Kidney epithelial cell (primary cell): ENCODE results near the gene TEF. TPM values are rescaled to one million over a fixed set of nuclear protein-coding genes. Genes with fewer than 3 reads are reported as not detected.

Experiments
- DNase-seq: peaks from one replicate; pipeline ENCODE4 v3.0.0-alpha.2; 2010; ENCODE audit warnings: low read depth
- H3K27me3 ChIP-seq: 2 replicates; pipeline ENCODE4 v1.6.0; 2011; ENCODE audit warnings: low read length; ENCODE audit not compliant: control insufficient read depth, insufficient read depth
- H3K36me3 ChIP-seq: 2 replicates; pipeline ENCODE4 v1.5.1; 2011; ENCODE audit warnings: low read length; ENCODE audit not compliant: control insufficient read depth, insufficient read depth
- H3K4me3 ChIP-seq: 2 replicates; pipeline ENCODE4 v1.5.1; 2011; ENCODE audit warnings: low read depth, mild to moderate bottlenecking, control low read depth, low read length
- total RNA-seq: library from RNA; depleted of rRNA; stranded (reverse); fragments of >200 nt; gene quantifications from 2 replicates; pipeline ENCODE4 v1.2.3, GENCODE V29; 2015
- TF ChIP-seq, protein P1 (sequence below): IDR thresholded peaks from 2 replicates; pipeline ENCODE4 v1.5.1; 2011; ENCODE audit warnings: mild to moderate bottlenecking, moderate library complexity, low read length, control low read depth, inconsistent platforms; ENCODE audit not compliant: insufficient read depth, poor library complexity, severe bottlenecking

The TEF gene
- total RNA-seq, result 4.0 and 4.1 TPM in 2 replicates

- DNase-seq, result peak; percentile 91
- Histone ChIP-seq H3K4me3 (peak within 1 kb of the TSS; percentile 78), H3K36me3 (no peaks in the 10 kb centered on the region), H3K27me3 (peaks cover 2% of the 10 kb centered on the region)
- TF ChIP-seq, protein P1, sequence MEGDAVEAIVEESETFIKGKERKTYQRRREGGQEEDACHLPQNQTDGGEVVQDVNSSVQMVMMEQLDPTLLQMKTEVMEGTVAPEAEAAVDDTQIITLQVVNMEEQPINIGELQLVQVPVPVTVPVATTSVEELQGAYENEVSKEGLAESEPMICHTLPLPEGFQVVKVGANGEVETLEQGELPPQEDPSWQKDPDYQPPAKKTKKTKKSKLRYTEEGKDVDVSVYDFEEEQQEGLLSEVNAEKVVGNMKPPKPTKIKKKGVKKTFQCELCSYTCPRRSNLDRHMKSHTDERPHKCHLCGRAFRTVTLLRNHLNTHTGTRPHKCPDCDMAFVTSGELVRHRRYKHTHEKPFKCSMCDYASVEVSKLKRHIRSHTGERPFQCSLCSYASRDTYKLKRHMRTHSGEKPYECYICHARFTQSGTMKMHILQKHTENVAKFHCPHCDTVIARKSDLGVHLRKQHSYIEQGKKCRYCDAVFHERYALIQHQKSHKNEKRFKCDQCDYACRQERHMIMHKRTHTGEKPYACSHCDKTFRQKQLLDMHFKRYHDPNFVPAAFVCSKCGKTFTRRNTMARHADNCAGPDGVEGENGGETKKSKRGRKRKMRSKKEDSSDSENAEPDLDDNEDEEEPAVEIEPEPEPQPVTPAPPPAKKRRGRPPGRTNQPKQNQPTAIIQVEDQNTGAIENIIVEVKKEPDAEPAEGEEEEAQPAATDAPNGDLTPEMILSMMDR, result no peak
Measured at GRCh38 chr22:41381329-41382097, at the start of gene TEF. TEF (plus strand) TSS chr22:41381942; CDS start chr22:41382045, 103 bp downstream.

DNA sequence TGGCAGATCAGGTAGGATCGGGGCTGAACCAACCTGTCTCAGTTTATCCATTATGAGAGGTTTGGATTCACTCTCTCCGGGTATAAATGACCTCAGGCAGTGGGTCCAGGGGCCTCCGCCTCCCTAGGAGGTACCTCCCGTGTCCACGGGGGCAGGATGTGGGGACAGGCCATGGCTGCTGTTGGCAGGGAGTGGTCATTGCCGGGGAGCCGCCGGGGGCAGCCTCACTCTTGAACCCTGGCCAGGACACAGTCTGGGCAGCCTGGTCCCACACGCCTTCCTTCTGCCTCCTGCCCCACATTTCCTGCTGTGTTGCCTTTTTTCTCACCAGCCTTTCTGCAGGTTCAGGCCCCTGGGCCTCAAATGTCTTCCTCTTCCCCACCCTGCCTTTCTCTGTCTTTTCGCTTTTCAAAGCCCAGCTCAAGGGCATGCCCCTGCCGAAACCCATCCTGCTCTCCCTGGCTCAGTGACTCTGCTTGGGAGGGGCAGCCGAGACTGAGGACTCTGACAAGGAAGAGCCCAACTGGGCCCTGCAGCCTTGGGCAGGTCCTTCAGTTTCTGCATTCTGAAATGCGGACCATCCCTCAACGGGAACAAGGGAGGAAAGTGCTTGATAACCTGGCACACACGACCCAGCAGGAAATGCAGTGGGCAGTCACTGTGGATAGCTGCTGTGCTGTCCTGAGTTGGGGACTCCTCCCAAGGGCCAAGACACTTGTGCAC, 49.4 kb upstream of the TEF start:
- TF ChIP-seq, protein P1, result no peak
- Histone ChIP-seq H3K4me3 (no peak overlapping the region), H3K36me3 (peaks cover 2% of the 10 kb centered on the region), H3K27me3 (no peaks in the 10 kb centered on the region)
- no peak for DNase-seq

DNA sequence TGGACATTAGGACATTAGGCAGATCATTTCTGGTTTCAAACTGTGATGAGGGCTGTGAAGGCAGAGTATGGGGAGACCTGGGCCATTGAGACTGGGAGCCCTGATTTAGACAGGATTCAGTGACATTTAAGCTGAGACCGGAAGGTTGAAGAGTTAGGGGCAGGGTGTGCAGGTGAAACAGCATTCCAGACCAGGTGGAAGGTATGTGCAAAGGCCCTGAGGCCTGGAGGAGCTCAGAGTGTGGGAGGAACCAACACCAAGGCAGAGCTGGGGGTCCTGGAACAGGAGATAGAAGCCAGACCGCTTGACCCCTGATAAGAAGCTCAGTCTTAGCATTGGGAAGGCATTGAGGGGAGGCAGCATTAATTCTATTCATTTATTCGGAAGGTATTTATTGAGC, 47.9 kb upstream of the TEF start:
- H3K27me3 ChIP-seq, result no peaks in the 10 kb centered on the region
- no peaks in the 10 kb centered on the region for H3K36me3 ChIP-seq
- TF ChIP-seq, protein P1, result no peak
- no peak for DNase-seq
- no peak overlapping the region for H3K4me3 ChIP-seq

DNA sequence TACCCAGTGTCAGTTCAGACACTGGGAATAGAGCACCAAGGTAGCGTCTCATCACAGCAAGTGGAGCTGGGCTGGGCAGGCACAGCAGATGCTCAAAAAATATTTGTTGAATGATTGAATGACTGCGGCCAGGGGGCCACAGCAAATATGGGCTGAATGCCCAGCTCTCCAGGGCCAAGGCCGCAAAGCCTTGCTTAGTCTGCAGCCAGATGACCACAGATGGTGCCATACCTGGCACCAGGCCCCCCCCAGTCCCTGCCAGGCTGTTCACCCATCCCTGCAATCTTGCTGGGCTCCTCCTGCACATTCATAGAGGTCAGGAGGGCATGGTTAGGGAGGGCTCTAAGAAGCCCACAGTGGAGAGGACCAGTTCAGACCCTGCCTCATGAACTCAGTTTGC, 47.5 kb upstream of the TEF start:
- DNase-seq, result no peak
- H3K4me3 ChIP-seq, result no peak overlapping the region
- TF ChIP-seq, protein P1, result no peak
- H3K36me3 ChIP-seq, result no peaks in the 10 kb centered on the region
- H3K27me3 ChIP-seq, result no peaks in the 10 kb centered on the region

GRCh38 chr22:41334951-41335635, 46.6 kb upstream of the TEF start:
- H3K4me3 ChIP-seq, result no peak overlapping the region
- H3K27me3 ChIP-seq, result no peaks in the 10 kb centered on the region
- H3K36me3 ChIP-seq, result peaks cover 2% of the 10 kb centered on the region
- TF ChIP-seq, protein P1, result no peak
- DNase-seq, result no peak
